WI38 (cell line): ENCODE data around the gene TRIM49.
"Not testable (repeated sequence)": the region's sequence is repeated elsewhere in the genome, so short reads cannot be mapped to it uniquely, and the experiment has no call there.

ENCODE experiments used
- H3K4me3 ChIP-seq: 2 replicates; pipeline ENCODE4 v1.5.1; 2011; ENCODE audit warnings: low read depth, mild to moderate bottlenecking, control low read depth, low read length

TRIM49 gene

GRCh38 chr11:89808475-89808874 is at the start of gene TRIM49:
Gene TRIM49 (minus strand): TSS chr11:89808575. CDS start chr11:89804469, 4,106 bp downstream.
- H3K4me3 ChIP-seq = not testable (repeated sequence)

- H3K4me3 ChIP-seq = not testable (repeated sequence)
Measured at GRCh38 chr11:89826694-89827093, 18.3 kb upstream of the TRIM49 start.

- H3K4me3 ChIP-seq = not testable (repeated sequence)
Measured at GRCh38 chr11:89820008-89820407, 11.6 kb upstream of the TRIM49 start.

- not testable (repeated sequence) for H3K4me3 ChIP-seq
Measured at GRCh38 chr11:89813535-89813934, 5.2 kb upstream of the TRIM49 start.

GRCh38 chr11:89787506-89788063 is 20.8 kb downstream of the TRIM49 start:
- H3K4me3 ChIP-seq = not testable (repeated sequence)

- H3K4me3 ChIP-seq = not testable (repeated sequence)
Measured at GRCh38 chr11:89785726-89786125, 22.6 kb downstream of the TRIM49 start.

- H3K4me3 ChIP-seq = not testable (repeated sequence)
Measured at GRCh38 chr11:89750822-89751221, 57.6 kb downstream of the TRIM49 start.
